Stomach (tissue), 4 donors: Measurements from ENCODE around the gene GNAT2.
"Not testable (repeated sequence)": the region's sequence is repeated elsewhere in the genome, so short reads cannot be mapped to it uniquely, and the experiment has no call there.

ENCODE experiments used
- EP300 ChIP-seq: sonication (generic); formaldehyde crosslinking; IDR thresholded peaks from one replicate; pipeline ENCODE4 v1.6.1; 2017; ENCODE audit warnings: antibody characterized with exemption
- POLR2A ChIP-seq, 4 donors: fragments of 450-650 bp; IDR thresholded peaks; one replicate each; pipeline ENCODE4 v1.6.1; 2016; ENCODE audit warnings: antibody characterized with exemption in 4 of 4, control low read depth in 2 of 4, mild to moderate bottlenecking in 1 of 4, moderate library complexity in 1 of 4
- POLR2AphosphoS5 ChIP-seq, 3 donors: sonication (generic); formaldehyde crosslinking; IDR thresholded peaks; one replicate each; pipeline ENCODE4 v1.6.1; 2016; ENCODE audit warnings: antibody characterized with exemption in 3 of 3
- TF ChIP-seq, protein P1 (sequence below), 7 experiments: fragments of 450-650 bp in 4 of 7; fragments of 200-600 bp in 3 of 7; sonication (generic) in 3 of 7; IDR thresholded peaks; one replicate each; pipeline ENCODE4 v1.5.1; 2016 to 2019; ENCODE audit warnings: antibody characterized with exemption in 7 of 7, control low read depth in 2 of 7, mild to moderate bottlenecking in 1 of 7

- TF ChIP-seq, protein P1, sequence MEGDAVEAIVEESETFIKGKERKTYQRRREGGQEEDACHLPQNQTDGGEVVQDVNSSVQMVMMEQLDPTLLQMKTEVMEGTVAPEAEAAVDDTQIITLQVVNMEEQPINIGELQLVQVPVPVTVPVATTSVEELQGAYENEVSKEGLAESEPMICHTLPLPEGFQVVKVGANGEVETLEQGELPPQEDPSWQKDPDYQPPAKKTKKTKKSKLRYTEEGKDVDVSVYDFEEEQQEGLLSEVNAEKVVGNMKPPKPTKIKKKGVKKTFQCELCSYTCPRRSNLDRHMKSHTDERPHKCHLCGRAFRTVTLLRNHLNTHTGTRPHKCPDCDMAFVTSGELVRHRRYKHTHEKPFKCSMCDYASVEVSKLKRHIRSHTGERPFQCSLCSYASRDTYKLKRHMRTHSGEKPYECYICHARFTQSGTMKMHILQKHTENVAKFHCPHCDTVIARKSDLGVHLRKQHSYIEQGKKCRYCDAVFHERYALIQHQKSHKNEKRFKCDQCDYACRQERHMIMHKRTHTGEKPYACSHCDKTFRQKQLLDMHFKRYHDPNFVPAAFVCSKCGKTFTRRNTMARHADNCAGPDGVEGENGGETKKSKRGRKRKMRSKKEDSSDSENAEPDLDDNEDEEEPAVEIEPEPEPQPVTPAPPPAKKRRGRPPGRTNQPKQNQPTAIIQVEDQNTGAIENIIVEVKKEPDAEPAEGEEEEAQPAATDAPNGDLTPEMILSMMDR (IDR thresholded peaks at IDR 0.05): not testable (repeated sequence)
- TF ChIP-seq POLR2AphosphoS5 (IDR thresholded peaks at IDR 0.05); POLR2A (IDR thresholded peaks at IDR 0.05); EP300: not testable (repeated sequence)
Measured at GRCh38 chr1:109660691-109661026, 41.2 kb upstream of the GNAT2 start.
